Muscle of leg (tissue), 11 donors: Measurements from ENCODE around the gene NDUFB8. TPM values are rescaled to one million over a fixed set of nuclear protein-coding genes. Genes with fewer than 3 reads are reported as not detected.

Experiments
- DNase-seq: peaks from one replicate; pipeline ENCODE4 v3.0.0; 2013
- H3K27ac ChIP-seq: one replicate; pipeline ENCODE4 v1.5.1; 2013; ENCODE audit warnings: mild to moderate bottlenecking, low read length, control low read depth
- H3K27me3 ChIP-seq: one replicate; pipeline ENCODE4 v1.6.1; 2013; ENCODE audit warnings: low read length; ENCODE audit not compliant: control insufficient read depth, insufficient read depth
- H3K36me3 ChIP-seq: one replicate; pipeline ENCODE4 v1.6.1; 2013; ENCODE audit warnings: low read length; ENCODE audit not compliant: control insufficient read depth, insufficient read depth
- H3K4me1 ChIP-seq: one replicate; pipeline ENCODE4 v1.6.1; 2013; ENCODE audit warnings: low read length; ENCODE audit not compliant: control insufficient read depth, insufficient read depth
- H3K4me3 ChIP-seq: one replicate; pipeline ENCODE4 v1.5.1; 2013; ENCODE audit warnings: low read length, control low read depth
- H3K9me3 ChIP-seq: replicated peaks from 2 replicates; pipeline ENCODE4 v1.6.1; 2013; ENCODE audit warnings: low read depth, low read length; ENCODE audit not compliant: control insufficient read depth
- WGBS: methylation state at CpG from one replicate; pipeline ENCODE4 v1.1.5; 2013; ENCODE audit warnings: missing lambda C conversion rate; ENCODE audit not compliant: insufficient coverage; 5-methylcytosine and 5-hydroxymethylcytosine counted together
- polyA plus RNA-seq, 8 donors: library from polyadenylated mRNA; unstranded; fragments of 120-200 nt; gene quantifications; one replicate each; pipeline versions ENCODE4 v1.2.1 to v1.2.3, GENCODE V29; 2013; ENCODE audit warnings: inconsistent platforms in 1 of 8, low replicate concordance in 1 of 8; ENCODE audit not compliant: insufficient read length in 8 of 8, insufficient read depth in 1 of 8
- total RNA-seq: library from RNA; stranded (reverse); fragments of 120-200 nt; gene quantifications from one replicate; pipeline ENCODE4 v1.2.4, GENCODE V29; 2013

Gene NDUFB8
- total and polyA plus RNA-seq, 9 donors, result 134 to 169 (median 140) TPM

DNA sequence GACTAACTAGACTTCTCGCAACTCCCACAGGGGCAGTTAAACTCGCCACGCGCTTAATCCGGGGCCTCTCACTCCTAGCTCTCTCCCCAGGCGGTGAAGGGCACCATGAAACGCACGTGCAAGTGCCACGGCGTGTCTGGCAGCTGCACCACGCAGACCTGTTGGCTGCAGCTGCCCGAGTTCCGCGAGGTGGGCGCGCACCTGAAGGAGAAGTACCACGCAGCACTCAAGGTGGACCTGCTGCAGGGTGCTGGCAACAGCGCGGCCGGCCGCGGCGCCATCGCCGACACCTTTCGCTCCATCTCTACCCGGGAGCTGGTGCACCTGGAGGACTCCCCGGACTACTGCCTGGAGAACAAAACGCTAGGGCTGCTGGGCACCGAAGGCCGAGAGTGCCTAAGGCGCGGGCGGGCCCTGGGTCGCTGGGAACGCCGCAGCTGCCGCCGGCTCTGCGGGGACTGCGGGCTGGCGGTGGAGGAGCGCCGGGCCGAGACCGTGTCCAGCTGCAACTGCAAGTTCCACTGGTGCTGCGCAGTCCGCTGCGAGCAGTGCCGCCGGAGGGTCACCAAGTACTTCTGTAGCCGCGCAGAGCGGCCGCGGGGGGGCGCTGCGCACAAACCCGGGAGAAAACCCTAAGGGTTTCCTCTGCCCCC is 47.4 kb downstream of the NDUFB8 start:
- 0% methylated on average over 51 of the region's 59 CpGs for whole genome bisulfite sequencing
- peak overlapping the region; percentile 26 for H3K4me3 ChIP-seq
- H3K4me1 ChIP-seq, result peaks cover 15% of the 10 kb centered on the region
- peak; percentile 73 for DNase-seq
- peaks cover 8% of the 10 kb centered on the region for H3K36me3 ChIP-seq
- no peaks in the 10 kb centered on the region for H3K9me3 ChIP-seq
- H3K27me3 ChIP-seq, result peaks cover 50% of the 10 kb centered on the region
- H3K27ac ChIP-seq, result no peak overlapping the region

DNA sequence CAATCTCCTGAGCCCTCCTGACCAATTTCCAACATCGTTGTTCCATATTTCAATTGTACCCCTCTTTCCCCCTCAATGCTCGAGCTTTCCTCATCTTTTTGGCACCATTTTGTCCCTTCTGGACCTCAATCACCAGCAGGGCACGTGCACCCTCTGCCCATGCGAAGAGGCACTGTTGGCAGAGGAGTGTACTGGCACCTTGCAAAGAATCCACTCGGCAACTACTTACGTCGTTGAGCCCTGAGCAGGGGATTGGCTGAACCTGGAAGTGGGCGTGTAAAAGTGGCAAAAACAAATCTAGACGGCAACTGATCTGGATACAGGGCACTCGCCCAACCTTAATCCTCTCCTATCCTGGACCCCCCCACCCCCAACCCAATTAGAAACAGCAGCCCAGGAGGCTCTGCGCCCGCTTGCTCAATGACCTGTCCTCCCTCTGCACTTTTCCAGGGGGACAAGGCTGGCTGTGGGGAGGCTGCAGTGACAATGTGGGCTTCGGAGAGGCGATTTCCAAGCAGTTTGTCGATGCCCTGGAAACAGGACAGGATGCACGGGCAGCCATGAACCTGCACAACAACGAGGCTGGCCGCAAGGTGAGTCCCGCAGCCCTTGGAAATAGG is 48.1 kb downstream of the NDUFB8 start:
- 3% methylated on average over 13 of the region's 19 CpGs for WGBS
- Histone ChIP-seq H3K27me3 (peaks cover 50% of the 10 kb centered on the region), H3K4me3 (peak overlapping the region; percentile 26), H3K9me3 (no peaks in the 10 kb centered on the region), H3K27ac (no peak overlapping the region), H3K36me3 (peaks cover 1% of the 10 kb centered on the region), H3K4me1 (peaks cover 15% of the 10 kb centered on the region)
- peak; percentile 86 for DNase-seq

DNA sequence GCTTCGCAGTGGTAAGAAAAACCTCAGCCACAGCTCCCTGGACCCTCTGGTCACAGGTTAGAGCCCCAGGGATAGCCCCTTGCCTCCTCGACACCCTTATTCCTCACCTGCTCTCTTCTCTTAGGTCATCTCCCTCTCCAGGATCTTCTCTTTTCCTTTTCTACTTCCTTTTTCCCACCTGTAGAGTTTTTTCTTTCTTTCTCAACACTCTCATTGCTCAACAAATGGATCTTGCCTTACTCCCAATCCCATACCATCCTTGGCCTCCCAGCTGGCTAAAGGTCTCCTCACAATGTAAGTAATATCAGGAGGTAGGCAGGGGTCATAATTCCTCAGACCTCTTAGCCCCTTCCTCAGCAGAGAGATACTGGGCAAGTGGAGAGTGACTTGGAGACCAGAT is 49.7 kb downstream of the NDUFB8 start:
- H3K27me3 ChIP-seq, result peaks cover 50% of the 10 kb centered on the region
- H3K4me1 ChIP-seq, result peaks cover 15% of the 10 kb centered on the region
- no peak for DNase-seq
- 58% methylated on average over 2 of the region's 2 CpGs for WGBS
- H3K4me3 ChIP-seq, result no peak overlapping the region
- H3K27ac ChIP-seq, result no peak overlapping the region
- H3K9me3 ChIP-seq, result no peaks in the 10 kb centered on the region
- no peaks in the 10 kb centered on the region for H3K36me3 ChIP-seq

DNA sequence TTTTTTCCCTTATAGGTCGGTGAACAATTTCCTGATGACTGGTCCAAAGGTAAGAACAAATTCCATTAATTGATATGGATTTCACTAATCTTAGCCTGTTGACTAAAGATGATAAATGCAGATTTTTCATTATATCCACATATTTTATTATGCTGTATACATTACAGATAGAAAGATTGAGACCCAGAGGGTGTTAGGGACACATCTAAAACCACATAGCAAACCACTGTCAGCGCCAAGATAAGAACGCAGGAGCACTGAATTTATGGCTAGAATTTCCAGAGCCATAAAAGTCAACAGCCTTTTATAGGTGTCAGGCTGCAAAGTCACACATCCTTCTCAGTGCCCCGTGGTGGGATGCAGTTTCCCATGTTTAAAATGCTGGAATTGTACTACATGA is 50.6 kb downstream of the NDUFB8 start:
- H3K36me3 ChIP-seq, result no peaks in the 10 kb centered on the region
- H3K4me1 ChIP-seq, result peaks cover 15% of the 10 kb centered on the region
- H3K4me3 ChIP-seq, result no peak overlapping the region
- H3K27me3 ChIP-seq, result peaks cover 46% of the 10 kb centered on the region
- WGBS, result no CpG with 5 or more reads among the region's 4 CpGs
- no peak overlapping the region for H3K27ac ChIP-seq
- H3K9me3 ChIP-seq, result no peaks in the 10 kb centered on the region
- DNase-seq, result no peak

DNA sequence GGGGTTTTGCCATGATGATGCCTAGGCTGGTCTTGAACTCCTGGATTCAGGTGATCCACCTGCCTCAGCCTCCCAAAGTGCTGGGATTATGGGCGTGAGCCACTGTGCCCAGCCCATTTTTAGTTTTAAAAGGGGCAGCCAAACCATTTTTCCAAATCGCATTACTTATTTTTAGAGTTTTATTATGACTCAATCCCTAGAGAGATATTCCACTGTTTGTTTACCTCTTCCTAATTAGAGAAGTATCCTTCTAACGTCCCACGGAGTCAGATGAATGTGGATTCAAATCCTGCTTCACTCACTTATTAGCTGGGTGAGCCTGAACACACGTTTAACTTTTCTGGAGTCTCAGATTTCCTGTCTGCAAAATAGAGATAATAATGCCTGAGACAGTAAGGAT is 51.7 kb downstream of the NDUFB8 start:
- no peak overlapping the region for H3K27ac ChIP-seq
- peaks cover 12% of the 10 kb centered on the region for H3K4me1 ChIP-seq
- no peak overlapping the region for H3K4me3 ChIP-seq
- H3K9me3 ChIP-seq, result no peaks in the 10 kb centered on the region
- no peak for DNase-seq
- peaks cover 42% of the 10 kb centered on the region for H3K27me3 ChIP-seq
- no CpG with 5 or more reads among the region's 5 CpGs for WGBS
- H3K36me3 ChIP-seq, result no peaks in the 10 kb centered on the region

Other genes starting within 250 kb of the NDUFB8 start
- 26.0 TPM for gene BLOC1S2, start 243.2 kb downstream of the NDUFB8 start, total RNA-seq
- gene BLOC1S2, start 243.2 kb downstream of the NDUFB8 start, polyA plus RNA-seq, result 10 to 100 TPM; 22.7 to 32.7 (median 25.3) TPM
- 0.04 TPM for gene PKD2L1, start 199.6 kb downstream of the NDUFB8 start, total RNA-seq
- under 1 TPM in 6 of 8 donors, not detected in 2; 0.06 to 0.32 (median 0.12) TPM for gene PKD2L1, start 199.6 kb downstream of the NDUFB8 start, polyA plus RNA-seq
- gene SCD, start 182.6 kb downstream of the NDUFB8 start, total RNA-seq, result 10.4 TPM
- gene SCD, start 182.6 kb downstream of the NDUFB8 start, polyA plus RNA-seq, result 10 to 100 TPM in 7 of 8 donors, 1 to 10 TPM in 1; 9.8 to 34.9 (median 19.0) TPM
- gene WNT8B, start 66.9 kb downstream of the NDUFB8 start, total RNA-seq, result not detected
- under 1 TPM in 2 of 8 donors, not detected in 6; 0.05 to 0.11 TPM for gene WNT8B, start 66.9 kb downstream of the NDUFB8 start, polyA plus RNA-seq
- 5.5 TPM for gene SEC31B, start 10.0 kb downstream of the NDUFB8 start, total RNA-seq
- gene SEC31B, start 10.0 kb downstream of the NDUFB8 start, polyA plus RNA-seq, result 10 to 100 TPM in 4 of 8 donors, 1 to 10 TPM in 4; 5.3 to 15.6 (median 9.8) TPM
- 9.4 TPM for gene HIF1AN, start 6.1 kb upstream of the NDUFB8 start, total RNA-seq
- 10 to 100 TPM; 23.5 to 37.6 (median 32.4) TPM for gene HIF1AN, start 6.1 kb upstream of the NDUFB8 start, polyA plus RNA-seq
- gene PAX2, start 215.7 kb upstream of the NDUFB8 start, total RNA-seq, result not detected
- under 1 TPM in 1 of 8 donors, not detected in 7; 0.05 TPM for gene PAX2, start 215.7 kb upstream of the NDUFB8 start, polyA plus RNA-seq